DMS79 treated with DMSO at 0.1 percent for 48 hours (cell line): Measurements from ENCODE around the gene RALGPS1.

Source experiments
- DNase-seq: peaks from one replicate; lab custom pipeline; 2025; lab: John Stamatoyannopoulos, UW

RALGPS1 gene

DNA sequence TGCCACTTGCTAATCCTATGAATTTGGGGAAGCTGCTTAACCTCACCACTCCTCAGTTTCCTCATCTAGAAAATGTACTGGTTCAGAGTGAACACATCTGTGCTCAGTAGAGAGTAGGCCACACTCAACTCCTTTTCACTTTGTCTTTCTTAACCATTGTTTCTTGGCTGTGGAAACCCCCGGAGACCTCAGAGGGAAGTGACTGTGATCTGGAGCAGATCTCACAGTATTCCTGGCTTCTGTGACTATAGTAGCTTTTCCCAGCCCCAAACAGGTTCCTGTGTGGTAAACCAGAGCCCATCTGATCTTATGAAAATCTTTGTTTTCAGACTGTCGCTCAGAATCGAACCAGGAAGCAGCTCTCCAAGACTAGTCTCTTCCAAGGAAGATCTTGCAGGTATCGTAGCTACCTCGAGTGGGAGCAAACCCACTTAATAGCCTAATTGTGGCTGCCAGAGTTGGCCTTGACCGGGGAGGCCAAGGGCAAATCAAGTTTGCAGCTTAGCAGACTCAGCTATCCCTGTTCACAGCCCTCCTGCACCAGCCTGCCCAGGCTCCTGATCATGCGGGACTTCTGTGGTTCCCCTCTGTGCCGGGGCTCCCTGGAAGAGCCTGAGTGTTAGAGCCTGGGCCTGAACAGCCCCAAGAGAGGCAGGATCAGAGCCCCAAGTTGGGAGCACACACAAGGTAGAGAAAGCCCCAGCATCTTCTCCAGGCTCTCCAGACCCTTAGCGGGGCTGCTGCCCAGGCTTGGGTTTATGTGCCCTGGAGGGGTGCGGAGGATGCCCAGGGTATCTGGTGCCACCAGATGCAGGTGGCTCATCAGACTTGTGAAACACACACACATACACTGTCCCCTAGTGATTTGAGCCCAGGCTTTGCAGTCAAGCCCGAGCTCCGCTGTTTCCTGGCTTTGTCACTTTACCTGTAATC, 260.1 kb downstream of the RALGPS1 start:
- no peak for DNase-seq

DNA sequence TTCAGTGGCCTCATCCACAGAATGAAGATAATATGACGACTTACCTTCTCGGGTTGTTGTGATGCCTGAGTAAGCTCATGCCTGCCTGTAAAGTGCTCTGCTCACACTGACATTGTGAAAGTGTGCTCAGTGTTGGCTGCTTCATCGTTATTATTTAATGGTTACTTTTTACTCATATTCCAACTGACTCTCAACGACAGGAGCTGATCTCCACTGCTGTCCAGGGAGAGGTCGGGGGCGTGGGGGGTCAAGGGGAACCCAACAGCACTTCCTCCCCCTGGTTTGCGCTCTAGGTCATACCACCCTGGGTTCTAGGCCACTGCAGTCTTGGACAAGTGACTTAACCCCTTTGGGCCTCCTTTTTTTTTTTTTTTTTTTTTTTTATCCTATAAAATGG, 260.7 kb downstream of the RALGPS1 start:
- DNase-seq, result no peak

GRCh38 chr9:127175764-127176163, 261.2 kb downstream of the RALGPS1 start:
- no peak for DNase-seq

DNA sequence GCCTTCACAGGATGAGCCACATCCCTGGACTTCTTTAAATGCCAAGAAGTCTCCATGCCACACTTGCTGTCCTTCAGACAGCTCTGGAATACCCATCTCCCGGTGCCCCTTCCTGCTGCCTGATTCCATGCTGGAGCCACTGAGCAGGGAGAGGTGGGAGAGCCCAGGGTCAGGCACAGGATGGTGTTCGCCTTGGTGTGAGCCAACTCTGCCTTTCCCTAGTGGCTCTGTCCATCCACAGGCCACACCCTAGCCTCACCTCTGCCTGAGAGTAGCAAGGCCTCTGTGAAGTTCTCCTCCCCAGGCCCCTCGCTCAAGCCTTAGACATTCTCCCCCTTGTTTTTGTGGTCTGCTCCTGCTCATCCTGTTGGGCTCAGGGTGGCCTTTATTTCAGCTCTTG, 262.0 kb downstream of the RALGPS1 start:
- DNase-seq, result no peak

GRCh38 chr9:127177231-127177630, 262.6 kb downstream of the RALGPS1 start:
- no peak for DNase-seq

GRCh38 chr9:127177665-127178265, 263.2 kb downstream of the RALGPS1 start:
- no peak for DNase-seq

DNA sequence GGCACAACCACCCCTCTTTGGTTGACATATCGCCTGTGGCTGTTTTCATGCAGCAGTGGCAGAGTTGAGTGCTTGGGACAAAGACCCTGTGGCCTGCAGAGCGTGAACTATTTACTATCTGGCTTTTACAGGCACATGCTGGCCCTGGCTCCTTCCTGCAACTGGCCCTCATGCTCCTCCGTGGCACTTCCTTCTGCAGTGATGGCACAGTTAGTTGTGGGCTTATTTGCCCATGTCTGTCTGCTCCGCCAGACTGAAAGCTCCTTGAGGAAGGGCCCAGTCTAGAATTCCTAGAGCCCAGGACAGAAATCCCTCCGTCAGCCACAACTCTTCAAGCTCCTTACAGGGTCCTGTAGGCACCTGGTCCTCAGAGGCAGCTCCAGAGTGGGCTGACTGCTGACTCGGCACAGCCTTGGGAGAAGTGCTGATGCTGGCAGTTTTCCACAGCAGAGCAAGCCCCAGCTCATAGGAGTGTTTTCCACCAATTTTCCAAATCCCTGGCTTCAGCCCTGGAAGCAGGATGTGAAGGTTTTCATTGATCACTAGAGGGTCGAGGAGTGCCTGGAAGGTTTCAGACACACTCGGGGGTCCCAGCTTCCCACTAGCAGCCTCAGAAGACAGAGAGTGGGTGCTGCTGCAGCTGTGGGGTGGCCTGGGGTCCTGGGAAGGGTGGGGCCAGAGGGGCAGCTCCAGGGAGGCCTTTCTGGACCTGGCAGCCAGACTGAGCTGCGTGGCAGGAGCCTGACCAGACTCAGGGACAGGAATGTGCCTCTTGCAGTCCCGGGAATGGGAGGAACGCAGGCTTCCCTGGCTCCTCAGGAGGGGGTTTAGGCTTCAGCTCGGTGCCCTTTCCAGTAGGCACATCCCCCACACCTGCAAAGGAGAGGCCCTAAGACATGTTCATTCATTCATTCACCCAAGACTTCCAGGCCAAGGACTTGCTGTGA, 264.4 kb downstream of the RALGPS1 start:
- DNase-seq, result peak; percentile 19

GRCh38 chr9:127179633-127180441, 265.3 kb downstream of the RALGPS1 start:
- no peak for DNase-seq

DNA sequence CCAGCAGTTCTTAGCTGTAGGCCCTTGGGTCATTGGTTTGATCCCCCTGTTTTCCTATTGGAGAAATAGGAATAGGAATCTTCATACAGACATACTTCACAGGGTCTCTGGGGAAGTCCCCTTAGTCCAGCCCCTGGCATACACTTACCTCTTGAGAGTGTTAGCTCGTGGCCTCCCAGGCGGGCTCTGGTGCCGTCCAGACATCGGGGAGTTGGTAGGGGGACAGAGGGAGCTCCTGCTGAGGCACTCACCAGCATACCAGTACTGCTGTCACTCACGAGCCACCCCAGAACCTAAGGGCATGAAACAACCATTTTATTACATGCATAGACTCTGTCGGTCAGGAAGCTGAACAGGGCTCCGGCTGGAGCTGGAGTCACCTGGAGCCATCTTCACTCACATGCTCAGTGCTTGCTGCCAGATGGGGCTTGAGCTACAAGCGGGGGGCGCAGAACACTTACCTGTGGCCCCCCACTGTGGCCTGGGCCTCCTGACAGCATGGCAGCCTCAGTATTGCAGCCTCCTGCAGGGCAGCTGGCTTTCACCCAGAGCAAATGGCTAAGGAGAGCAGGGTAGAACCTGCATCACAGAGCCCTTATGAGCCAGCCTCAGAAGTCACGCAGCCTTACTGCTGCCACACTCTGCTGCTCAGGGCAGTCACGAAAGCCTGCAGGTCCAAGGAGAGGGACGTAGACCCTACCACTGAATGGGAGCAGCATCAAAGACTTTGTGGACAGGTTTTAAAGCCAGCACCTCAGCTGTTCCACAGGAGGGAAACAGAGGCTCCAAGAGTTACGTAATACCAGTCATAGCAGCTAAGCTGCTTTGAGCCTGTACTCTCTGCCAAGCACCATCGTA, 266.1 kb downstream of the RALGPS1 start:
- no peak for DNase-seq

- no peak for DNase-seq
Observed at GRCh38 chr9:127181315-127181580, 266.7 kb downstream of the RALGPS1 start.

- DNase-seq, result no peak
Observed at GRCh38 chr9:127181595-127182190, 267.1 kb downstream of the RALGPS1 start.

- no peak for DNase-seq
Observed at GRCh38 chr9:127182901-127183746, 268.5 kb downstream of the RALGPS1 start.

- DNase-seq, result no peak
Observed at GRCh38 chr9:127183814-127184582, 269.4 kb downstream of the RALGPS1 start.

- DNase-seq, result no peak
Observed at GRCh38 chr9:127184641-127185040, 270.1 kb downstream of the RALGPS1 start.

GRCh38 chr9:127185181-127185580, 270.6 kb downstream of the RALGPS1 start:
- DNase-seq, result no peak

- no peak for DNase-seq
Observed at GRCh38 chr9:127185931-127186781, 271.6 kb downstream of the RALGPS1 start.

- DNase-seq, result no peak
Observed at GRCh38 chr9:127186806-127187205, 272.2 kb downstream of the RALGPS1 start.
